Measurements from ENCODE around the gene MKLN1.

- no peak for TF ChIP-seq POLR2A (IDR thresholded peaks at IDR 0.05)
- TF ChIP-seq CTCF (IDR thresholded peaks at IDR 0.05), result no peak
Measured at GRCh38 chr7:131388126-131388525, 60.5 kb downstream of the MKLN1 start.

All from Peyer's patch (tissue), 4 donors.